Measurements from ENCODE around the gene FANCD2OS.

- TF ChIP-seq TOX (CRISPR knock-in tag; IDR thresholded peaks at IDR 0.05; ENCODE audit: borderline replicate concordance) (no peak), RARB (CRISPR knock-in tag; IDR thresholded peaks at IDR 0.05) (no peak), CREB5 (CRISPR knock-in tag; IDR thresholded peaks at IDR 0.05; ENCODE audit: low read depth) (no peak), ARNTL (CRISPR knock-in tag; IDR thresholded peaks at IDR 0.05; ENCODE audit: borderline replicate concordance, low read depth) (no peak), TSHZ2 (CRISPR knock-in tag; IDR thresholded peaks at IDR 0.05) (no peak), CSDC2 (CRISPR knock-in tag; IDR thresholded peaks at IDR 0.05) (no peak), ZFP3 (CRISPR knock-in tag; IDR thresholded peaks at IDR 0.05) (no peak), PATZ1 (CRISPR knock-in tag; IDR thresholded peaks at IDR 0.05; ENCODE audit: borderline replicate concordance) (no peak)
Measured at GRCh38 chr3:10149226-10149625, 41.2 kb upstream of the FANCD2OS start.
